Fibroblast of lung (primary cell): Measurements from ENCODE around the gene RUFY3.

Experiments
- EZH2 ChIP-seq: IDR thresholded peaks from 2 replicates; pipeline ENCODE4 v1.5.1; 2012; ENCODE audit warnings: low read length, control low read depth, mild to moderate bottlenecking; ENCODE audit errors: missing control alignments
- TF ChIP-seq, protein P1 (sequence below), 2 donors: IDR thresholded peaks in 1 of 2; conservative IDR thresholded peaks in 1 of 2; 1 replicate in 1 of 2; 2 replicates in 1 of 2; pipeline ENCODE4 v1.5.1; 2011 to 2012; ENCODE audit warnings: low read length in 2 of 2, control low read depth in 1 of 2, inconsistent platforms in 1 of 2, low read depth in 1 of 2, mild to moderate bottlenecking in 1 of 2

GRCh38 chr4:70681704-70682103 is 40.1 kb upstream of the RUFY3 start:
- TF ChIP-seq, protein P1, sequence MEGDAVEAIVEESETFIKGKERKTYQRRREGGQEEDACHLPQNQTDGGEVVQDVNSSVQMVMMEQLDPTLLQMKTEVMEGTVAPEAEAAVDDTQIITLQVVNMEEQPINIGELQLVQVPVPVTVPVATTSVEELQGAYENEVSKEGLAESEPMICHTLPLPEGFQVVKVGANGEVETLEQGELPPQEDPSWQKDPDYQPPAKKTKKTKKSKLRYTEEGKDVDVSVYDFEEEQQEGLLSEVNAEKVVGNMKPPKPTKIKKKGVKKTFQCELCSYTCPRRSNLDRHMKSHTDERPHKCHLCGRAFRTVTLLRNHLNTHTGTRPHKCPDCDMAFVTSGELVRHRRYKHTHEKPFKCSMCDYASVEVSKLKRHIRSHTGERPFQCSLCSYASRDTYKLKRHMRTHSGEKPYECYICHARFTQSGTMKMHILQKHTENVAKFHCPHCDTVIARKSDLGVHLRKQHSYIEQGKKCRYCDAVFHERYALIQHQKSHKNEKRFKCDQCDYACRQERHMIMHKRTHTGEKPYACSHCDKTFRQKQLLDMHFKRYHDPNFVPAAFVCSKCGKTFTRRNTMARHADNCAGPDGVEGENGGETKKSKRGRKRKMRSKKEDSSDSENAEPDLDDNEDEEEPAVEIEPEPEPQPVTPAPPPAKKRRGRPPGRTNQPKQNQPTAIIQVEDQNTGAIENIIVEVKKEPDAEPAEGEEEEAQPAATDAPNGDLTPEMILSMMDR (conservative IDR thresholded peaks at IDR 0.05 in 1 of 2, IDR thresholded peaks at IDR 0.05 in 1 of 2; ENCODE audit: low read depth in 1 of 2, low read length in 2 of 2) = no peak
- TF ChIP-seq EZH2 = no peak
